SU-DHL-6 (cell line): ENCODE data around the gene DSP.

Experiments
- H2AFZ ChIP-seq: fragments of 200-600 bp; sonication (generic); 2 replicates; pipeline ENCODE4 v1.6.1; 2014; ENCODE audit warnings: low read depth, mild to moderate bottlenecking, moderate library complexity, mixed read lengths, antibody characterized with exemption, low read length; ENCODE audit not compliant: severe bottlenecking
- H3F3A ChIP-seq: fragments of 200-600 bp; shearing (Covaris generic); 2 replicates; pipeline ENCODE4 v1.6.0; 2016; ENCODE audit warnings: antibody characterized with exemption, mild to moderate bottlenecking; ENCODE audit not compliant: insufficient read depth
- H3K27ac ChIP-seq: fragments of 200-600 bp; sonication (generic); 2 replicates; pipeline ENCODE4 v1.5.1; 2016; ENCODE audit warnings: low read depth, mild to moderate bottlenecking, low read length, moderate library complexity, mixed read lengths
- H3K27me3 ChIP-seq: fragments of 200-600 bp; sonication (generic), shearing (Covaris generic); 2 replicates; pipeline ENCODE4 v1.6.0; 2014; ENCODE audit warnings: mild to moderate bottlenecking, low read length
- H3K36me3 ChIP-seq: fragments of 200-600 bp; sonication (generic); 2 replicates; pipeline ENCODE4 v1.6.1; 2014; ENCODE audit warnings: mild to moderate bottlenecking, low read length, mixed read lengths
- H3K4me2 ChIP-seq: fragments of 300-600, 200-600 bp; shearing (Covaris generic), sonication (generic); 2 replicates; pipeline ENCODE4 v1.6.0; 2014; ENCODE audit warnings: low read length, low read depth, mild to moderate bottlenecking; ENCODE audit not compliant: poor library complexity, severe bottlenecking
- H3K4me3 ChIP-seq: fragments of 200-600 bp; sonication (generic); 2 replicates; pipeline ENCODE4 v1.5.1; 2014; ENCODE audit warnings: antibody characterized with exemption, low read length, mild to moderate bottlenecking, mixed read lengths; ENCODE audit not compliant: insufficient read depth, poor library complexity, severe bottlenecking
- H3K79me2 ChIP-seq: fragments of 200-600 bp; sonication (generic); 2 replicates; pipeline ENCODE4 v1.6.1; 2014; ENCODE audit warnings: mild to moderate bottlenecking, low read length, moderate library complexity; ENCODE audit not compliant: insufficient read depth
- H3K9ac ChIP-seq: fragments of 200-600 bp; sonication (generic); 2 replicates; pipeline ENCODE4 v1.7.0; 2014; ENCODE audit warnings: mild to moderate bottlenecking, low read length
- H3K9me2 ChIP-seq: fragments of 200-600 bp; sonication (generic); replicated peaks from 2 replicates; pipeline ENCODE4 v1.6.1; 2014; ENCODE audit warnings: low read length; ENCODE audit not compliant: insufficient read depth
- H3K9me3 ChIP-seq: fragments of 200-600 bp; sonication (generic); 2 replicates; pipeline ENCODE4 v1.6.1; 2014; ENCODE audit warnings: low read length, mixed read lengths; ENCODE audit not compliant: insufficient read depth
- H4K20me1 ChIP-seq: fragments of 200-600 bp; sonication (generic); 2 replicates; pipeline ENCODE4 v1.6.1; 2014; ENCODE audit warnings: low read depth, mild to moderate bottlenecking, antibody characterized with exemption, low read length, moderate library complexity, mixed read lengths
- CTCF ChIP-seq: fragments of 200-600 bp; sonication (generic); IDR thresholded peaks from one replicate; pipeline ENCODE4 v1.5.1; 2017; ENCODE audit warnings: antibody characterized with exemption, mild to moderate bottlenecking, low read length, moderate library complexity; ENCODE audit not compliant: insufficient read depth, poor library complexity, severe bottlenecking
- EZH2phosphoT487 ChIP-seq: fragments of 200-600 bp; sonication (generic), shearing (Covaris generic); conservative IDR thresholded peaks from 2 replicates; pipeline ENCODE4 v1.6.1; 2018; ENCODE audit warnings: mild to moderate bottlenecking, antibody characterized with exemption, low read length, moderate library complexity, mixed read lengths

DSP gene

DNA sequence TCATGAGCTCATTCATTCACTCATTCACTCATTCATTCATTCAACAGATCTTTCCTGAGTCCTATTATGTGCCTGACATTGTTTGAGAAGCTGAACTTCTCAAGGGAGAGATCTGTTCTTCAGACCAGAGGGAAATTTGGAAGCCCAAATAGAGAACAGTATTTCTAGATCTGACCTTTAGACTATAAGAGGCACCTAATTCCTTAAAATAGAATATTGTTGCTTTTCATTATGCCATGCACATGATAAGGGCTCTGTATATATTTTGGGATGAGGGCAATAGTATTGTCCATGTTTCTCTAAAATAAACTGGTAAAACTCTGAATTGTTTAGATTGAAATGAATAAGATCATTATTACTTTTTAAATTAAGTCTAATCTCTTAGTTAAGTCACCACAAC is 18.6 kb upstream of the DSP start:
- Histone ChIP-seq H3K4me3 (no peak overlapping the region), H3F3A (no peaks in the 10 kb centered on the region), H3K27me3 (no peaks in the 10 kb centered on the region), H3K79me2 (no peaks in the 10 kb centered on the region), H3K9ac (no peak overlapping the region), H3K4me2 (no peak overlapping the region), H3K9me3 (no peaks in the 10 kb centered on the region), H3K36me3 (no peaks in the 10 kb centered on the region), H4K20me1 (no peaks in the 10 kb centered on the region), H2AFZ (no peak overlapping the region), H3K9me2 (no peaks in the 10 kb centered on the region), H3K27ac (no peak overlapping the region)
- TF ChIP-seq CTCF (no peak), EZH2phosphoT487 (no peak)

- no peak overlapping the region for H2AFZ ChIP-seq
- H3K27ac ChIP-seq: no peak overlapping the region
- H3F3A ChIP-seq: no peaks in the 10 kb centered on the region
- no peak overlapping the region for H3K4me3 ChIP-seq
- H4K20me1 ChIP-seq: no peaks in the 10 kb centered on the region
- no peaks in the 10 kb centered on the region for H3K9me3 ChIP-seq
- H3K4me2 ChIP-seq: no peak overlapping the region
- no peaks in the 10 kb centered on the region for H3K27me3 ChIP-seq
- no peaks in the 10 kb centered on the region for H3K9me2 ChIP-seq
- no peaks in the 10 kb centered on the region for H3K79me2 ChIP-seq
- H3K36me3 ChIP-seq: no peaks in the 10 kb centered on the region
- H3K9ac ChIP-seq: no peak overlapping the region
- TF ChIP-seq CTCF: no peak
- TF ChIP-seq EZH2phosphoT487: no peak
These were observed 17.5 kb upstream of the DSP start for GRCh38 chr6:7523922-7524321.

- Histone ChIP-seq H3K79me2 (no peaks in the 10 kb centered on the region), H3K9me3 (no peaks in the 10 kb centered on the region), H3K27ac (no peak overlapping the region), H3K27me3 (no peaks in the 10 kb centered on the region), H3K9ac (no peak overlapping the region), H3K4me2 (no peak overlapping the region), H2AFZ (no peak overlapping the region), H3F3A (no peaks in the 10 kb centered on the region), H3K36me3 (no peaks in the 10 kb centered on the region), H3K4me3 (no peak overlapping the region), H4K20me1 (no peaks in the 10 kb centered on the region), H3K9me2 (no peaks in the 10 kb centered on the region)
- TF ChIP-seq CTCF (no peak), EZH2phosphoT487 (no peak)
These were observed 14.7 kb upstream of the DSP start for GRCh38 chr6:7526755-7527154.

- TF ChIP-seq CTCF (no peak), EZH2phosphoT487 (no peak)
- no peak overlapping the region for H3K27ac ChIP-seq
- no peaks in the 10 kb centered on the region for H4K20me1 ChIP-seq
- no peaks in the 10 kb centered on the region for H3F3A ChIP-seq
- H3K9ac ChIP-seq: no peak overlapping the region
- H3K9me3 ChIP-seq: no peaks in the 10 kb centered on the region
- no peak overlapping the region for H3K4me3 ChIP-seq
- no peak overlapping the region for H3K4me2 ChIP-seq
- H3K27me3 ChIP-seq: no peaks in the 10 kb centered on the region
- H3K79me2 ChIP-seq: no peaks in the 10 kb centered on the region
- no peaks in the 10 kb centered on the region for H3K9me2 ChIP-seq
- no peaks in the 10 kb centered on the region for H3K36me3 ChIP-seq
- no peak overlapping the region for H2AFZ ChIP-seq
These were observed 12.9 kb upstream of the DSP start for GRCh38 chr6:7528565-7528964.
